IMR-90 (cell line): ENCODE measurements around the gene TMC8. TPM values are rescaled to one million over a fixed set of nuclear protein-coding genes. Genes with fewer than 3 reads are reported as not detected.

Experiments
- ATAC-seq: fragments of 200-7000 bp; cut with Tn5 transposase; 2 replicates; pipeline ENCODE4 v1.9.1; 2020; ENCODE audit warnings: low read depth, mild to moderate bottlenecking, moderate library complexity
- BruUV-seq: library from RNA; stranded (reverse); fragments of 400-500 nt; replicated peaks from 2 replicates; lab custom pipeline; 2021; lab: Mats Ljungman, UMichigan
- CTCF ChIA-PET: fragments of 300-600 bp; formaldehyde crosslinking; extraction: SDS; loops from one replicate; lab custom pipeline; 2021; ENCODE audit warnings: antibody characterized with exemption; lab: Yijun Ruan, JAX
- POLR2A ChIA-PET: fragments of 300-600 bp; sonication (Branson Sonifier 250); formaldehyde crosslinking; loops from one replicate; lab custom pipeline; 2022; ENCODE audit warnings: antibody characterized with exemption; ENCODE audit not compliant: unreplicated experiment; lab: Charles Lee
- DNase-seq: peaks from one replicate; pipeline ENCODE4 v3.0.0; 2013
- H2AFZ ChIP-seq: replicated peaks from 2 replicates; pipeline ENCODE3; 2013; ENCODE audit warnings: low read length, mild to moderate bottlenecking; ENCODE audit not compliant: poor library complexity
- H2AK5ac ChIP-seq: 2 replicates; pipeline ENCODE4 v1.6.1; 2013; ENCODE audit warnings: low read depth, low read length, inconsistent platforms
- H2AK9ac ChIP-seq: replicated peaks from 2 replicates; pipeline ENCODE3; 2013; ENCODE audit warnings: mild to moderate bottlenecking, low read depth, low read length, moderate library complexity; ENCODE audit not compliant: poor library complexity
- H2BK120ac ChIP-seq: 2 replicates; pipeline ENCODE4 v1.6.1; 2013; ENCODE audit warnings: low read depth, low read length, inconsistent platforms
- H2BK15ac ChIP-seq: 3 replicates; pipeline ENCODE4 v1.6.1; 2013; ENCODE audit warnings: low read depth, low read length, inconsistent platforms
- H2BK20ac ChIP-seq: 2 replicates; pipeline ENCODE4 v1.6.1; 2013; ENCODE audit warnings: low read depth, mild to moderate bottlenecking, inconsistent platforms, low read length, moderate library complexity
- H2BK5ac ChIP-seq: 2 replicates; pipeline ENCODE4 v1.6.1; 2013; ENCODE audit warnings: mild to moderate bottlenecking, low read depth, low read length, inconsistent platforms; ENCODE audit not compliant: poor library complexity, severe bottlenecking
- H3K14ac ChIP-seq: replicated peaks from 2 replicates; pipeline ENCODE4 v1.6.1; 2013; ENCODE audit warnings: low read depth, low read length, inconsistent platforms
- H3K18ac ChIP-seq: 2 replicates; pipeline ENCODE4 v1.6.1; 2013; ENCODE audit warnings: low read depth, low read length, control low read depth
- H3K23ac ChIP-seq: 2 replicates; pipeline ENCODE4 v1.6.1; 2013; ENCODE audit warnings: low read depth, low read length, inconsistent platforms
- H3K27ac ChIP-seq: 2 replicates; pipeline ENCODE4 v1.5.1; 2013; ENCODE audit warnings: mild to moderate bottlenecking, control low read depth, low read length; ENCODE audit not compliant: insufficient read depth
- H3K27me3 ChIP-seq: 2 replicates; pipeline ENCODE4 v1.6.1; 2013; ENCODE audit warnings: low read length; ENCODE audit not compliant: control insufficient read depth, insufficient read depth
- H3K36me3 ChIP-seq: 2 replicates; pipeline ENCODE4 v1.6.1; 2013; ENCODE audit warnings: low read length, mixed read lengths; ENCODE audit not compliant: control insufficient read depth, insufficient read depth
- H3K4ac ChIP-seq: 2 replicates; pipeline ENCODE4 v1.6.1; 2013; ENCODE audit warnings: low read depth, low read length, inconsistent platforms
- H3K4me1 ChIP-seq: 2 replicates; pipeline ENCODE4 v1.6.1; 2013; ENCODE audit warnings: low read length, mixed read lengths; ENCODE audit not compliant: control insufficient read depth, insufficient read depth
- H3K4me2 ChIP-seq: 2 replicates; pipeline ENCODE4 v1.6.1; 2013; ENCODE audit warnings: low read depth, mild to moderate bottlenecking, control low read depth, low read length, moderate library complexity
- H3K4me3 ChIP-seq: 2 replicates; pipeline ENCODE4 v1.5.1; 2013; ENCODE audit warnings: low read depth, mild to moderate bottlenecking, control low read depth, low read length, moderate library complexity; ENCODE audit not compliant: insufficient read depth
- H3K56ac ChIP-seq: 2 replicates; pipeline ENCODE4 v1.6.1; 2013; ENCODE audit warnings: low read length, inconsistent platforms; ENCODE audit not compliant: insufficient read depth; ENCODE audit errors: extremely low read depth
- H3K79me1 ChIP-seq, 2 experiments: 2 replicates each; pipeline ENCODE4 v1.6.1; 2013; ENCODE audit warnings: low read length in 2 of 2, inconsistent platforms in 1 of 2, low read depth in 1 of 2
- H3K9ac ChIP-seq: 2 replicates; pipeline ENCODE4 v1.6.1; 2013; ENCODE audit warnings: low read depth, low read length, control low read depth
- H3K9me1 ChIP-seq: 2 replicates; pipeline ENCODE4 v1.6.1; 2013; ENCODE audit warnings: low read length, inconsistent platforms; ENCODE audit not compliant: insufficient read depth
- H3K9me3 ChIP-seq: 2 replicates; pipeline ENCODE4 v1.6.1; 2013; ENCODE audit warnings: low read length; ENCODE audit not compliant: control insufficient read depth, insufficient read depth
- H4K20me1 ChIP-seq: 2 replicates; pipeline ENCODE4 v1.6.1; 2013; ENCODE audit warnings: low read length, inconsistent platforms; ENCODE audit not compliant: insufficient read depth
- H4K5ac ChIP-seq: 2 replicates; pipeline ENCODE4 v1.6.1; 2013; ENCODE audit warnings: mild to moderate bottlenecking, low read depth, low read length, control low read depth
- H4K8ac ChIP-seq, 2 experiments: 2 replicates each; pipeline ENCODE4 v1.6.1; 2013; ENCODE audit warnings: low read depth in 2 of 2, low read length in 2 of 2, control low read depth in 1 of 2, inconsistent platforms in 1 of 2
- H4K91ac ChIP-seq: 2 replicates; pipeline ENCODE4 v1.6.1; 2013; ENCODE audit warnings: low read depth, low read length, inconsistent platforms; ENCODE audit not compliant: insufficient read depth
- CEBPB ChIP-seq: IDR thresholded peaks from 2 replicates; pipeline ENCODE4 v1.6.1; 2012; ENCODE audit warnings: low read depth, low read length, improper control_type of control experiment
- CHD1 ChIP-seq: IDR thresholded peaks from 2 replicates; pipeline ENCODE4 v1.6.1; 2012; ENCODE audit warnings: low read depth, low read length, improper control_type of control experiment
- CTCF ChIP-seq: conservative IDR thresholded peaks from 2 replicates; pipeline ENCODE4 v1.5.1; 2012; ENCODE audit warnings: mild to moderate bottlenecking, low read depth, low read length, improper control_type of control experiment
- FOS ChIP-seq: fragments of 150-350 bp; IDR thresholded peaks from 2 replicates; pipeline ENCODE4 v1.6.1; 2016; ENCODE audit warnings: low read depth, low read length
- MAFK ChIP-seq: IDR thresholded peaks from 2 replicates; pipeline ENCODE4 v1.6.1; 2012; ENCODE audit warnings: low read depth, low read length, improper control_type of control experiment
- MAZ ChIP-seq: IDR thresholded peaks from 2 replicates; pipeline ENCODE4 v1.6.1; 2012; ENCODE audit warnings: low read depth, mild to moderate bottlenecking, low read length, improper control_type of control experiment, moderate library complexity, borderline replicate concordance
- RAD21 ChIP-seq: IDR thresholded peaks from 2 replicates; pipeline ENCODE4 v1.6.1; 2012; ENCODE audit warnings: low read length, improper control_type of control experiment
- RCOR1 ChIP-seq: IDR thresholded peaks from 2 replicates; pipeline ENCODE4 v1.6.1; 2012; ENCODE audit warnings: mild to moderate bottlenecking, low read length, improper control_type of control experiment; ENCODE audit not compliant: insufficient replicate concordance
- RFX5 ChIP-seq: IDR thresholded peaks from 2 replicates; pipeline ENCODE4 v1.8.0; 2012; ENCODE audit warnings: low read depth, mild to moderate bottlenecking, low read length, moderate library complexity
- SMC3 ChIP-seq: fragments of 150-350 bp; IDR thresholded peaks from 2 replicates; pipeline ENCODE4 v1.6.1; 2016; ENCODE audit warnings: low read depth, mild to moderate bottlenecking, antibody characterized with exemption, low read length, moderate library complexity
- WGBS, 2 experiments: methylation state at CpG; one replicate each; pipeline versions ENCODE4 v1.1.5 to v1.1.7; 2013; ENCODE audit warnings: missing lambda C conversion rate in 2 of 2; ENCODE audit not compliant: insufficient read length in 1 of 2; ENCODE audit errors: extremely low coverage in 2 of 2; 5-methylcytosine and 5-hydroxymethylcytosine counted together
- dilution Hi-C: fragments of 300-500 bp; cut with HindIII; formaldehyde crosslinking; loops from one replicate; pipeline ENCODE4 v1.14.3; 2018; ENCODE audit warnings: low sequenced_read_pairs; ENCODE audit not compliant: unreplicated experiment
- in situ Hi-C: fragments of 300-500 bp; cut with MboI; formaldehyde crosslinking; loops from 3 replicates; pipeline ENCODE4 v1.14.3; 2019; ENCODE audit warnings: low sequenced_read_pairs, inconsistent platforms, mixed read lengths
- intact Hi-C: fragments of 100-400 bp; cut with micrococcal nuclease; formaldehyde crosslinking; loops from 2 replicates; pipeline ENCODE4 v1.10.0; 2022
- polyA plus RNA-seq, 3 experiments: library from polyadenylated mRNA; depleted of rRNA; stranded (reverse); fragments of >200 nt; gene quantifications; 2 replicates each; pipeline ENCODE4 v1.2.3, GENCODE V29; 2012; ENCODE audit warnings: low replicate concordance in 1 of 3
- total RNA-seq: library from RNA; depleted of rRNA; stranded (reverse); fragments of >200 nt; gene quantifications from 2 replicates; pipeline ENCODE4 v1.2.3, GENCODE V29; 2012
- TF ChIP-seq, protein P1 (sequence below): fragments of 150-350 bp; IDR thresholded peaks from 2 replicates; pipeline ENCODE4 v1.6.1; 2017; ENCODE audit warnings: mild to moderate bottlenecking, antibody characterized with exemption, low read length, low read depth

The TMC8 gene
- total and polyA plus RNA-seq, 2 of the 4 experiments (the other 2 are of a cell fraction) = not detected

DNA sequence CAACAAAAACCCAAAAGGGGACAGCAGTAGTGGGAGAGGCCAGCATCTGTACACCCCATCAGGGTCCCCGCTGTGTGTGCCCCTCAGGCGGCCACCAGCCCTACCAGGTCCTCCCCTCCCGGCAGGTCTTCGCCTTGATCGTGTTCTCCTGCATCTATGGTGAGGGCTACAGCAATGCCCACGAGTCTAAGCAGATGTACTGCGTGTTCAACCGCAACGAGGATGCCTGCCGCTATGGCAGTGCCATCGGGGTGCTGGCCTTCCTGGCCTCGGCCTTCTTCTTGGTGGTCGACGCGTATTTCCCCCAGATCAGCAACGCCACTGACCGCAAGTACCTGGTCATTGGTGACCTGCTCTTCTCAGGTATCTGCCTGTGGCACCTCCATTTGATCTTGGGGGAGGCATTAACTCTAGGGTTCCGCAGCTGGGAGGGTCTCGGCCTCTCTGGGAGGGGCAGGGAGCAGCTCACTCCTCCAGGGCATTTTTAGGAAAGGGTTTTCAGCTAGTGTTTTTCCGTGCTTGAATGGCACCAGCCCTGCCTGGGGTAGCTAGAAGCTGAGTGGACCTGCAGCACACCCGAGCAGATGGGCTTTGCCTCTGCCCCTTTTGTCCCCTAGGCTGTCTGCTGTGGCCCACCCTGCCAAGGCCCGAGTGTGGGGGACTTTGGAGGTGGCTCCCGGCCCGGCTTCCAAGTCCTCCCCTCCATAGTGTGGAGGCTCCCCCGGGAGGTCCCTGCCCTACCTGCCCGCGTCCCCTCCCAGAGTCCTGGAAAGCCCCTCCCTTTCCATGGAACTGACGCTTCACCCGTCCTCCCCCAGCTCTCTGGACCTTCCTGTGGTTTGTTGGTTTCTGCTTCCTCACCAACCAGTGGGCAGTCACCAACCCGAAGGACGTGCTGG, 40.4 kb downstream of the TMC8 start:
- ATAC-seq = no peak
- dilution Hi-C loops (no loop called here), in situ Hi-C loops (no loop called here)

More for the DNA sequence above, 40.4 kb downstream of the TMC8 start:
- Histone ChIP-seq H2BK15ac (no peak overlapping the region), H4K8ac (no peak overlapping the region), H2AK9ac (no peak overlapping the region), H3K18ac (no peak overlapping the region), H3K4me2 (no peak overlapping the region), H2AFZ (no peak overlapping the region), H3K9me1 (peaks cover 8% of the 10 kb centered on the region; the same call in 1 of the 2 replicates), H3K79me1 (peaks cover 0 to 24% of the 10 kb centered on the region in 2 experiments; a peak in 2 of 4 replicates), H3K9ac (no peak overlapping the region), H3K36me3 (no peaks in the 10 kb centered on the region), H3K23ac (no peak overlapping the region), H3K27me3 (no peaks in the 10 kb centered on the region), H3K4me1 (peaks cover 13% of the 10 kb centered on the region), H4K5ac (no peak overlapping the region), H2BK5ac (no peak overlapping the region), H4K91ac (no peak overlapping the region), H3K9me3 (no peaks in the 10 kb centered on the region), H2AK5ac (no peak overlapping the region), H3K56ac (no peak overlapping the region), H3K4me3 (no peak overlapping the region), H2BK20ac (no peak overlapping the region), H4K20me1 (peaks cover 6% of the 10 kb centered on the region; the same call in 1 of the 2 replicates), H3K4ac (no peak overlapping the region), H3K27ac (no peak overlapping the region), H2BK120ac (no peak overlapping the region), H3K14ac (no peak overlapping the region)
- whole genome bisulfite sequencing, 2 experiments = 93% methylated on average over 5 of the region's 31 CpGs; no CpG with 5 or more reads in 1 of the 2 experiments
- no peak for TF ChIP-seq CHD1
- TF ChIP-seq RCOR1 = no peak
- TF ChIP-seq RFX5 = no peak
- TF ChIP-seq MAZ = no peak
- TF ChIP-seq CTCF = no peak
- no peak for TF ChIP-seq MAFK
- no peak for TF ChIP-seq CEBPB
- TF ChIP-seq RAD21 = no peak
- TF ChIP-seq SMC3 = no peak
- TF ChIP-seq, protein P1, sequence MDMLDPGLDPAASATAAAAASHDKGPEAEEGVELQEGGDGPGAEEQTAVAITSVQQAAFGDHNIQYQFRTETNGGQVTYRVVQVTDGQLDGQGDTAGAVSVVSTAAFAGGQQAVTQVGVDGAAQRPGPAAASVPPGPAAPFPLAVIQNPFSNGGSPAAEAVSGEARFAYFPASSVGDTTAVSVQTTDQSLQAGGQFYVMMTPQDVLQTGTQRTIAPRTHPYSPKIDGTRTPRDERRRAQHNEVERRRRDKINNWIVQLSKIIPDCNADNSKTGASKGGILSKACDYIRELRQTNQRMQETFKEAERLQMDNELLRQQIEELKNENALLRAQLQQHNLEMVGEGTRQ = no peak
- TF ChIP-seq FOS = no peak
- ChIA-PET POLR2A (no interaction called here), CTCF (no interaction called here)
- no peak for DNase-seq
- BruUV-seq = no TSS peak
- intact Hi-C loops = no loop called here
